IPS-18c (cell line): Measurements from ENCODE around the gene DLGAP1.

Experiments
- H3K4me3 ChIP-seq: 2 replicates; pipeline ENCODE4 v1.7.0; 2013; ENCODE audit warnings: low read depth, mild to moderate bottlenecking, low read length, moderate library complexity; ENCODE audit not compliant: insufficient read depth
- H3K9me3 ChIP-seq: one replicate; pipeline ENCODE4 v1.6.1; 2013; ENCODE audit warnings: mild to moderate bottlenecking, low read length, moderate library complexity; ENCODE audit not compliant: control insufficient read depth, insufficient read depth

The DLGAP1 gene

GRCh38 chr18:3892152-3892551, 563.0 kb downstream of the DLGAP1 start:
- Histone ChIP-seq H3K4me3 (no peak overlapping the region), H3K9me3 (no peaks in the 10 kb centered on the region)

GRCh38 chr18:3891245-3891644, 563.9 kb downstream of the DLGAP1 start:
- no peaks in the 10 kb centered on the region for H3K9me3 ChIP-seq
- H3K4me3 ChIP-seq = no peak overlapping the region

GRCh38 chr18:3889803-3890202, 565.3 kb downstream of the DLGAP1 start:
- H3K9me3 ChIP-seq = no peaks in the 10 kb centered on the region

GRCh38 chr18:3889121-3889520, 566.0 kb downstream of the DLGAP1 start:
- Histone ChIP-seq H3K9me3 (no peaks in the 10 kb centered on the region), H3K4me3 (no peak overlapping the region)

More at GRCh38 chr18:3889803-3890202, 565.3 kb downstream of the DLGAP1 start:
- no peak overlapping the region for H3K4me3 ChIP-seq

GRCh38 chr18:3886575-3887322, 568.4 kb downstream of the DLGAP1 start:
- H3K4me3 ChIP-seq = no peak overlapping the region

GRCh38 chr18:3885209-3885792, 569.8 kb downstream of the DLGAP1 start:
- Histone ChIP-seq H3K4me3 (no peak overlapping the region), H3K9me3 (no peaks in the 10 kb centered on the region)

More at GRCh38 chr18:3886575-3887322, 568.4 kb downstream of the DLGAP1 start:
- H3K9me3 ChIP-seq = no peaks in the 10 kb centered on the region

- H3K4me3 ChIP-seq = no peak overlapping the region
- H3K9me3 ChIP-seq = no peaks in the 10 kb centered on the region
These were observed 575.3 kb downstream of the DLGAP1 start for GRCh38 chr18:3879836-3880120.

GRCh38 chr18:3879114-3879835, 575.8 kb downstream of the DLGAP1 start:
- Histone ChIP-seq H3K9me3 (no peaks in the 10 kb centered on the region), H3K4me3 (no peak overlapping the region)

- no peaks in the 10 kb centered on the region for H3K9me3 ChIP-seq
- no peak overlapping the region for H3K4me3 ChIP-seq
These were observed 576.7 kb downstream of the DLGAP1 start for GRCh38 chr18:3878401-3878800.

GRCh38 chr18:3877678-3878077, 577.4 kb downstream of the DLGAP1 start:
- Histone ChIP-seq H3K4me3 (no peak overlapping the region), H3K9me3 (no peaks in the 10 kb centered on the region)

- H3K9me3 ChIP-seq = no peaks in the 10 kb centered on the region
- no peak overlapping the region for H3K4me3 ChIP-seq
These were observed 579.1 kb downstream of the DLGAP1 start for GRCh38 chr18:3875961-3876360.

GRCh38 chr18:3875376-3875775, 579.7 kb downstream of the DLGAP1 start:
- H3K9me3 ChIP-seq = no peaks in the 10 kb centered on the region
- no peak overlapping the region for H3K4me3 ChIP-seq

GRCh38 chr18:3874581-3874980, 580.5 kb downstream of the DLGAP1 start:
- Histone ChIP-seq H3K4me3 (no peak overlapping the region), H3K9me3 (no peaks in the 10 kb centered on the region)

GRCh38 chr18:3874125-3874524, 581.0 kb downstream of the DLGAP1 start:
- Histone ChIP-seq H3K4me3 (no peak overlapping the region), H3K9me3 (no peaks in the 10 kb centered on the region)

- H3K4me3 ChIP-seq = no peak overlapping the region
These were observed 581.4 kb downstream of the DLGAP1 start for GRCh38 chr18:3873698-3874097.

GRCh38 chr18:3873211-3873610, 581.9 kb downstream of the DLGAP1 start:
- Histone ChIP-seq H3K4me3 (no peak overlapping the region), H3K9me3 (no peaks in the 10 kb centered on the region)

More at GRCh38 chr18:3873698-3874097, 581.4 kb downstream of the DLGAP1 start:
- no peaks in the 10 kb centered on the region for H3K9me3 ChIP-seq

- Histone ChIP-seq H3K9me3 (no peaks in the 10 kb centered on the region), H3K4me3 (no peak overlapping the region)
These were observed 582.5 kb downstream of the DLGAP1 start for GRCh38 chr18:3872641-3873040.

- H3K9me3 ChIP-seq = no peaks in the 10 kb centered on the region
These were observed 583.4 kb downstream of the DLGAP1 start for GRCh38 chr18:3871687-3872086.

More at GRCh38 chr18:3871687-3872086, 583.4 kb downstream of the DLGAP1 start:
- no peak overlapping the region for H3K4me3 ChIP-seq
